Activated CD4-positive, alpha-beta T cell treated with anti-CD3 and anti-CD28 coated beads, Interleukin-2, Interleukin-6, amounts not matched to agents 100 ng/mL and 50 ng/mL, durations not matched to agents 16 hours and 8 hours (primary cell): Measurements from ENCODE around the gene PELI1.

Experiments used
- DNase-seq: peaks from one replicate; pipeline ENCODE4 v3.0.0-alpha.2; 2020

PELI1 gene

GRCh38 chr2:64144057-64145013, at the start of gene PELI1:
TSS of gene PELI1 (minus strand) at chr2:64144420. CDS start at chr2:64108310, 36,110 bp downstream.
- DNase-seq: peak; percentile 98

GRCh38 chr2:64193491-64193890, 49.3 kb upstream of the PELI1 start:
- DNase-seq: no peak

- DNase-seq: no peak
These were observed 48.5 kb upstream of the PELI1 start for GRCh38 chr2:64192664-64193105.

DNA sequence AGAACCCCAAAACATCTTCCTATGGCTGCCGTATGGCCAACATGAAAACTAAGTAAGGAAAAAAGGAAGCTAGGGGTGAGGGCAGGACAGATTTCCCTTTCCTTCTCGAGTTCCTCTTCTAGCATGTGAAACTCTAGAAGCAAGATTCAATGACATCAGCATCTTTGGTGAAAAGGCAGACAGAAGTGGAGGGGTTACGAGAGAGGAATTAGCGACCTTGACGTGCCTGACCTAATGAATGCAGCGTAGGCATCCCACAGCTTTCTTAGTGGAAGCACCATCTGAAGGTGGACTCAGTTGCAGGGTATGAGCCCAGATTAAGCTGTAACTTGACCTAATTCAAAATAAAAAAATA, 47.9 kb upstream of the PELI1 start:
- no peak for DNase-seq

GRCh38 chr2:64189586-64189985, 45.4 kb upstream of the PELI1 start:
- no peak for DNase-seq

DNA sequence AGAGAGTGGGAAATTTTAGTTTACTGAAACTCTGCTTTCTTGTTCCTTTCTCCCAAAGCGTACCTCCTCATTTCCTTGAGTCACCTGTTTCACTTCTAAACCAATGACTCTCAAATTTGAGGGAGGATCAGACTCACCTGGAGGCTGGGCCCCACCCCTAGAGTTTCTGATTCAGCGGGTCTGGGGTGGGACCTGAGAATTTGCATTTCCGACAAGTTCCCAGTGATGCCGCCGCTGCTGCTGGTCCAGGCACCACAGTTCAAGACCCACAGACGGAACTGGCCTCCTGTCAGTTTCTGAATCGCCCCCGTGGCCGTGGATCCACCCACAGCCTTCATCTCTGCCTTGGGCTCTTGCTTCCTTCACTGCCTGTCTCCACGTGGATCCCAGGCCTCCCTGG, 44.9 kb upstream of the PELI1 start:
- no peak for DNase-seq

DNA sequence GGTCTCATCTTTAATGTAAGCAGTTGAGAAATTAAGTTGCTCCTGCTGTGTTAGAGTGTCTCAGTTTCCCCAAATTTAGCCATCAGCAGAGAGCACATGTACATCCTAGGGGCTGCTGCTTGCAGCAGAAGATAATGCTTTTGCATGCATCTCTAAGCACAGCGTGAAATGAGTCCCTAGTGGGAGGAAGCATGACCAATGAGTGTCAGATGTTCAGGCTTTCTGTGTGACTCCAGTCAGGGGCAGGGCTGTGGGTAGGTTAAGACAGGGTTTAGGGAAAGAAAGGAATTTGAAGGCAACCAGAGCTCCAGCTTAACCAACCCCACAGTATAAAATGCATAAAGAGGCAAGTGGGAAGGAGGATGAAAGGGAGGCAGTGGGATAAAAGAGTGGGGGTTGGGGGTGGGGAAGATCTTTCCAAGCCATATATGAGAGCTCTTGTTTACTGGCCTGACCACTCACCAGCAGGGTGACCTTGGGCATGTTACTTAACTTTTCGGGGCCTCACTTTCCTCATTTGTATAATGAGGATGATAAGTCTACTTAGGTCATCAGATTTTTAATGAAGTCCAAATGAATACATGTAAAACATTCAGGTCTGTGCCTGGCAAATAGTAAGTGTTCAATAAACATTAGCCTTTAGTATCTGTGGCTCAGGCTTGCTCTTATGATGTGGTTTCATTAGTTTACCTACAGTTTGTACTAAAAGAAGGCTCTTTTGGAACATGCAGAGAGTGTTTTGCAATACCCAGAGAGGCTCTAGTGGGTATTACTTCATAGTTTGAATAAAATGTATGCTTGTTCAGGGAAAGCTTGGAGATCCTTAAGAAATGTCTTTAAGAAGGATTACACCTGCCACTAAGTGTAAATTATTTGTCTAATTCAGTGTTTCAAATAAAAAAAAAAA, 42.7 kb upstream of the PELI1 start:
- no peak for DNase-seq

GRCh38 chr2:64179582-64180321, 35.5 kb upstream of the PELI1 start:
- DNase-seq: peak; percentile 39

GRCh38 chr2:64177315-64177714, 33.1 kb upstream of the PELI1 start:
- no peak for DNase-seq

GRCh38 chr2:64175419-64176197, 31.4 kb upstream of the PELI1 start:
- DNase-seq: no peak

- DNase-seq: no peak
These were observed 29.2 kb upstream of the PELI1 start for GRCh38 chr2:64173156-64174135.

DNA sequence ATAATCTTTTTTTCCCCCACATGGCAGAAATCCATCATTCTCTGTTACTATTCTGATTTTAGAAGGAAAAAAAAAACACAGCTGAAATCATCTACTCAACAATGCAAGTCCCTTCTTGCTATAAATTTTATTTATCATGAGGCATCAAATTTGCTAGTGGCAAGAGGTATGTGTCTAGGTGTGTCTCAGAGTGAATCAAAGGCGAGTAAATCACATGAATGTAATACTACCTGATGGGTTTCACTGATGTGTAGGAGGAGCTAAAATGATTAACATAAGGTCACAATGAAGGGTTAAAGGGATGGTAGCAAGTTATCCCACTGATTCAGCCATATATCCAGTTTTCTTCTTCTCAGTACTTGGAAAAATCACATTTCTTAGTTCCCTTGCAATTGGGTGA, 24.5 kb upstream of the PELI1 start:
- no peak for DNase-seq

GRCh38 chr2:64168201-64168600, 24.0 kb upstream of the PELI1 start:
- DNase-seq: no peak

DNA sequence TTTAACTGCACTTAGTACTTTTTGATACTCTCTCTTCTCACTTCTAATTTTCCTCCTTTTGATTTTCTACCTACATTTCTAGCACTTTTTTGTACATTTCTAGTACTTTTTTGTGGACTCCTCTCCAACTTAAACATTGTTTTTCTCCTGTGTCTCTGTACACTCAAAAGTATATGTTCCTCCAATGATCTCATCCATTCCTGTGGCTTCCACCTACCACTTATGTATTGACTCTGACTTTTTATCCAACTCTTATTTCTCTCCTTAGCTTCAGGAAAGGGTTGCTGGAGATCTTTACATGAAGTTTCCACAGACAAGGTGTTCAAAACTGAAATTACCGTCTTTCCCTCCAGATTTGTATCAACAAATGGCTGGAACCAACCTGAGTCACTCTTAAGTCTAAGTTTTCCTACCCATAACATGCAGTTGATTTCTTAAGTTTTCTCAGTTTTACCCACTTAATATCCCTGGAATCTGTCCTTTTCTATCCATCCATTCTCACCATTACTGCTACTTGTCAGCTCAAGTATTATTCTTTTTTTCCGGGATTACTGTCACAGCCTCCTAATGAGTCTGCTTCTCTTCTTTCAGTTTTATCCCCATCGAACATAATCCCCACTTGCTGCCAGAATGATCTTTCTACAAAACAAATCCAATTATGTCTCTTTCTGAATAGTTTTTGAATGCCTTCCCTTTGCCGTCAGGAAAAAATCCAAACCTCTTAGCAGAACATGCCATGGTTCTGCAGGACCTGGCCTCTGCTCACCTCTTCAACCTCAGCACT, 22.6 kb upstream of the PELI1 start:
- no peak for DNase-seq

- no peak for DNase-seq
These were observed 22.0 kb upstream of the PELI1 start for GRCh38 chr2:64166212-64166611.

GRCh38 chr2:64165706-64166105, 21.5 kb upstream of the PELI1 start:
- DNase-seq: no peak

DNA sequence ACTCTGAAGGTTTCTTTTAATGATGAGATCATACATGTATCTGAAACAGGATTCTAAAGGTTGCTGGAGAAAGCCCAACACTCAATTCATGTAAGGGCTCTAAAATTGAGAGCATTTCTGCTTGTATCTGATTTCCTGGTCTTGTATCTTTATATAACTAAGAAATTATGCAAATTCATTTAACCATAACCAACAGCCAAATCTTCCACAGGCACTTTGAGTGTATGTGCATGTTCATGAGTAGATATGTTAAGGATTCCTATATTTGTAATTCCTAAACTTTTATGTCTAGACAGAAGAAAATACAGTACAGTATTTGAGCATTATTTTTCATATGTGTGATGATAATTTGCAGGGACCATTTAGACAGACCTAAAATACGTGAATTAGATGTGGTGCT, 20.4 kb upstream of the PELI1 start:
- DNase-seq: no peak

- no peak for DNase-seq
These were observed 18.3 kb upstream of the PELI1 start for GRCh38 chr2:64162516-64162915.

DNA sequence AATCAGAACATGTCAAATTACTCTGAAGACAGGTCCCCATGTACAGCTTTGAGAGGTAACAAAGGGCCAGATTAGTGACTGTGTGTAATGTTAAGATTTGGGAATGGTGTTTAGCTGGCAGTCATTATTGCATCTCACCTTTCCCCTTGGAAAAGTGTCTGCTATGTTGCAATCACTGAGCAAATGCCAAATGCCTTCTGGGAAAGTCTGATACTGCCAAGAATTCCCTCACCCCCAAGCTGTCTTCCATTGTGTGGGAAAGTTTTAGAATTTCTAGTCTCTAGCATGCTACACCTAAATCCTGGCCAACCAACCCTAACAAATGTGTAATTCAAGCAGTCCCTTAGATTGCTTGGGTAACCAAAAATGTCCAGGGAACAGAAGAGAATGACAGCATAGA, 13.6 kb upstream of the PELI1 start:
- DNase-seq: no peak

- no peak for DNase-seq
These were observed 9.6 kb upstream of the PELI1 start for GRCh38 chr2:64153811-64154210.
